ENCODE data around the gene SERP2. TPM values are rescaled to one million over a fixed set of nuclear protein-coding genes. Genes with fewer than 3 reads are reported as not detected.
A peak's percentile ranks its signal among the peaks of the same experiment; 100 is the strongest.

Gene SERP2
- polyA plus RNA-seq, 2 of the 4 experiments (the other 2 are of a cell fraction): not detected

GRCh38 chr13:44437356-44438233 lies 64.0 kb downstream of the SERP2 start:
- H3K27ac ChIP-seq: peak overlapping the region; percentile 94 to 97
- TF ChIP-seq SMC3 (IDR thresholded peaks at IDR 0.05) (peak; percentile 70), EHMT2 (IDR thresholded peaks at IDR 0.05; ENCODE audit: low read depth) (no peak), REST (IDR thresholded peaks at IDR 0.05) (no peak), PHF8 (IDR thresholded peaks at IDR 0.05; ENCODE audit: borderline replicate concordance, low read depth) (no peak), KDM5A (IDR thresholded peaks at IDR 0.05) (no peak), MAZ (IDR thresholded peaks at IDR 0.05; ENCODE audit: borderline replicate concordance, low read depth, low read length) (no peak), TFCP2L1 (CRISPR knock-in tag; IDR thresholded peaks at IDR 0.05) (no peak), ZFP36 (IDR thresholded peaks at IDR 0.05; ENCODE audit: borderline replicate concordance, partially characterized antibody) (no peak), JUN (IDR thresholded peaks at IDR 0.05) (no peak), BHLHE40 (IDR thresholded peaks at IDR 0.05; ENCODE audit: low read depth, low read length) (no peak), FOXS1 (CRISPR knock-in tag; IDR thresholded peaks at IDR 0.05) (no peak), PBX3 (IDR thresholded peaks at IDR 0.05) (no peak), ZSCAN20 (CRISPR knock-in tag; IDR thresholded peaks at IDR 0.05) (no peak), JUNB (IDR thresholded peaks at IDR 0.05) (no peak), CTCF (IDR thresholded peaks at IDR 0.05) (peak; percentile 61), KDM1A (IDR thresholded peaks at IDR 0.05; ENCODE audit: low read depth) (no peak), RAD21 (conservative IDR thresholded peaks at IDR 0.05 in 1 of 2, IDR thresholded peaks at IDR 0.05 in 1 of 2) (peak; percentile 67 to 82), HES2 (IDR thresholded peaks at IDR 0.05) (no peak), ESRRA (IDR thresholded peaks at IDR 0.05; ENCODE audit: borderline replicate concordance, low read length) (no peak), SREBF2 (IDR thresholded peaks at IDR 0.05) (no peak), NPAS2 (CRISPR knock-in tag; IDR thresholded peaks at IDR 0.05; ENCODE audit: borderline replicate concordance) (no peak)
- peak in 1 of 2 experiments; percentile 49 for DNase-seq (ENCODE audit: low read depth in 1 of 2, low spot score in 1 of 2)
- no peaks in the 10 kb centered on the region for H3K9me3 ChIP-seq
- peak overlapping the region; percentile 91 for H3K4me2 ChIP-seq
- FAIRE-seq: no peak
- peak overlapping the region; percentile 91 for H3K4me3 ChIP-seq
- ChIA-PET POLR2A (interaction anchor here (0.6 to 2.9 kb wide), 34 partner anchors 10 to 558 kb away, joined by 3 to 80 read pairs (median 6); partner anchors contain the start of genes CCDC122 and LACC1), CTCF (interaction anchor here (0.7 to 6.1 kb wide), 21 partner anchors 12 to 533 kb away, joined by 3 to 43 read pairs (median 4); no protein-coding TSS in a partner anchor)
- ATAC-seq: peak in 1 of 2 experiments; percentile 25; a peak in 2 of 6 replicates
- H3K4me1 ChIP-seq: peaks cover 27% of the 10 kb centered on the region
- 8% methylated on average over 5 of the region's 5 CpGs for WGBS (ENCODE audit: missing lambda C conversion rate)

Measured in A549 (cell line).